ENCODE data around the gene AKAP13. TPM values are rescaled to one million over a fixed set of nuclear protein-coding genes. Genes with fewer than 3 reads are reported as not detected.
A peak's percentile ranks its signal among the peaks of the same experiment; 100 is the strongest.

Gene AKAP13
- total RNA-seq, 2 donors from 2014 or later: 87.3 to 106 TPM

GRCh38 chr15:85627213-85627935, 247.0 kb downstream of the AKAP13 start:
- H3K36me3 ChIP-seq: no peaks in the 10 kb centered on the region
- no peak overlapping the region for H3K9ac ChIP-seq (ENCODE audit: low read depth in 2 of 2, low read length in 2 of 2)
- no peak for TF ChIP-seq CTCF (IDR thresholded peaks at IDR 0.05)
- intact Hi-C loops (cut with DNase I): no loop called here
- H3K27me3 ChIP-seq: no peaks in the 10 kb centered on the region
- H3K4me3 ChIP-seq: no peak overlapping the region
- DNase-seq: no peak
- H3K9me3 ChIP-seq: no peaks in the 10 kb centered on the region
- no peak overlapping the region for H3K27ac ChIP-seq
- H3K4me1 ChIP-seq: peaks cover 7% of the 10 kb centered on the region

- no peak overlapping the region for H3K27ac ChIP-seq
- no peaks in the 10 kb centered on the region for H3K36me3 ChIP-seq
- H3K4me1 ChIP-seq: peaks cover 7% of the 10 kb centered on the region
- no peak for TF ChIP-seq CTCF (IDR thresholded peaks at IDR 0.05)
- H3K4me3 ChIP-seq: no peak overlapping the region
- H3K9me3 ChIP-seq: no peaks in the 10 kb centered on the region
- no peaks in the 10 kb centered on the region for H3K27me3 ChIP-seq
- no peak overlapping the region for H3K9ac ChIP-seq (ENCODE audit: low read depth in 2 of 2, low read length in 2 of 2)
- intact Hi-C loops (cut with DNase I): no loop called here
- DNase-seq: no peak
Measured at GRCh38 chr15:85630311-85630710, 249.9 kb downstream of the AKAP13 start.

- DNase-seq: no peak
- no peaks in the 10 kb centered on the region for H3K27me3 ChIP-seq
- no peaks in the 10 kb centered on the region for H3K9me3 ChIP-seq
- H3K36me3 ChIP-seq: no peaks in the 10 kb centered on the region
- peaks cover 7% of the 10 kb centered on the region for H3K4me1 ChIP-seq
- no peak overlapping the region for H3K4me3 ChIP-seq
- H3K27ac ChIP-seq: no peak overlapping the region
- H3K9ac ChIP-seq (ENCODE audit: low read depth in 2 of 2, low read length in 2 of 2): no peak overlapping the region
- no peak for TF ChIP-seq CTCF (IDR thresholded peaks at IDR 0.05)
- intact Hi-C loops (cut with DNase I): no loop called here
Measured at GRCh38 chr15:85631018-85631417, 250.6 kb downstream of the AKAP13 start.

- intact Hi-C loops (cut with DNase I): no loop called here
- Histone ChIP-seq H3K27me3 (no peaks in the 10 kb centered on the region), H3K9me3 (no peaks in the 10 kb centered on the region), H3K4me3 (no peak overlapping the region), H3K4me1 (peaks cover 7% of the 10 kb centered on the region), H3K27ac (no peak overlapping the region), H3K36me3 (no peaks in the 10 kb centered on the region), H3K9ac (ENCODE audit: low read depth in 2 of 2, low read length in 2 of 2) (no peak overlapping the region)
- no peak for DNase-seq
- TF ChIP-seq CTCF (IDR thresholded peaks at IDR 0.05): no peak
Measured at GRCh38 chr15:85632014-85632413, 251.6 kb downstream of the AKAP13 start.

GRCh38 chr15:85633859-85634258, 253.5 kb downstream of the AKAP13 start:
- no peak overlapping the region for H3K9ac ChIP-seq (ENCODE audit: low read depth in 2 of 2, low read length in 2 of 2)
- DNase-seq: no peak
- intact Hi-C loops (cut with DNase I): no loop called here
- H3K4me3 ChIP-seq: no peak overlapping the region
- peak overlapping the region; percentile 1 for H3K27ac ChIP-seq
- no peaks in the 10 kb centered on the region for H3K27me3 ChIP-seq
- peaks cover 7% of the 10 kb centered on the region for H3K4me1 ChIP-seq
- no peaks in the 10 kb centered on the region for H3K36me3 ChIP-seq
- no peak for TF ChIP-seq CTCF (IDR thresholded peaks at IDR 0.05)
- no peaks in the 10 kb centered on the region for H3K9me3 ChIP-seq
